ENCODE results near the gene SLC5A1.

GRCh38 chr22:32132126-32132525, 89.1 kb downstream of the SLC5A1 start:
- TF ChIP-seq CTCF (IDR thresholded peaks at IDR 0.05; ENCODE audit: low read depth, low read length, poor library complexity, severe bottlenecking) = no peak
- TF ChIP-seq EZH2phosphoT487 (IDR thresholded peaks at IDR 0.05; ENCODE audit: borderline replicate concordance, low read length) = no peak
